NCI-H2107 treated with DMSO at 0.1 percent for 48 hours (cell line): ENCODE measurements around the gene CCDC71.

Source experiments
- DNase-seq: peaks from one replicate; lab custom pipeline; 2025; ENCODE audit not compliant: unreplicated experiment; lab: John Stamatoyannopoulos, UW

CCDC71 gene

DNA sequence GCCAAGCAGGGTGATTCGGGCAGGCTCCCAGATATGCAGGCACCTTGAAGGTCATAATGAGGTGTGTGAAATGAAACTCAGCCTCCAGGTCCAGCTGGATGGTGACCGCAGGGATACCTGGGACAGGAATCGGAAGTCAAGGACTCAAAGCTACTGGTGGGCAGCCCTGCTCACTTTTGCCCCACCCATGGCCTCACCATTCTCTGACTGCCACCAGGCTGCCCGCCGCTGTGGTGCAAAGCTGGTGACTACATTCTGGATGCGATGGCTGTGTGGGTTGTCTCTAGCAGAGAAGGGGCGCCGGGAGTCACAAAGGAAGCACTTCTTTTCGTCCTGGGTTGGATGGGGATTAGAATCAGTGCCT is 34.1 kb downstream of the CCDC71 start:
- DNase-seq = no peak

DNA sequence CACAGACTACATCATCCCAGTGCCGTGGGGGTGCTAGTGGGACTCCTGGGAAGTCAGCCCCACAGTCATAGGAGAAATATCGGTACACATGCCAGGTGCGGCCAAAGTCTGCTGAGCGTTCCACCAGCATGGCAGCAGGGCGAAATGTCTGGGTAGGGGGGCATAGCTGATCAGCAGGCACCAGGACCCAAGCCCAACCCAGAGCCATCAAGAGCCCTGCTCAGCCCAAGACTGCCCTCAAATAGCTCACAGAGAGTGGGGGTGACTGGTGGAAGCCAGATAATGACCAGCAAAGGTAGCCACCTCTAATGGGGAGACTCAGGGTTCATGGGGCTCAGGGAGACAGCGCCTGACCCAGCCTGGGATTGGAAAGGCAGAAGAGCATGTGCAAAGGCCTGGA is 34.6 kb downstream of the CCDC71 start:
- DNase-seq = no peak

DNA sequence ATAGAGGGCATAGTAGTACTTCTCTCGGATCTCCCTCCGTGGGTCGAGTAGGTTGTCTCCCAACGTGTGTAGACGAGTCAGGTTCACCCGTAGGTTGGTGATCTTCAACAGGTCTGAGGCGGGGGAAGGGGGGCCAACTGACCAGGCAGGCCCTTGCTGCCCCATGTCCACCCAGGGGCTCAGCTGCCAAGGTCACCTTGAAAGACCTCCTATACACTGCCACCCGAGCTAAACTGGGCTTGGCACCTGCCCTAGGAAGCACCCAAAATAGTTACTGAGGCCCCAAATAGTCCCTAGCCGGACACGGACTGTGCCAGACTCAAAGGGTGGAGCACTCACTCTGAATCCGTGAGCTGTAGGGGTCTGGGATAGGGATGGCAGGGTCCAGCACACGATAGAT is 35.1 kb downstream of the CCDC71 start:
- no peak for DNase-seq

DNA sequence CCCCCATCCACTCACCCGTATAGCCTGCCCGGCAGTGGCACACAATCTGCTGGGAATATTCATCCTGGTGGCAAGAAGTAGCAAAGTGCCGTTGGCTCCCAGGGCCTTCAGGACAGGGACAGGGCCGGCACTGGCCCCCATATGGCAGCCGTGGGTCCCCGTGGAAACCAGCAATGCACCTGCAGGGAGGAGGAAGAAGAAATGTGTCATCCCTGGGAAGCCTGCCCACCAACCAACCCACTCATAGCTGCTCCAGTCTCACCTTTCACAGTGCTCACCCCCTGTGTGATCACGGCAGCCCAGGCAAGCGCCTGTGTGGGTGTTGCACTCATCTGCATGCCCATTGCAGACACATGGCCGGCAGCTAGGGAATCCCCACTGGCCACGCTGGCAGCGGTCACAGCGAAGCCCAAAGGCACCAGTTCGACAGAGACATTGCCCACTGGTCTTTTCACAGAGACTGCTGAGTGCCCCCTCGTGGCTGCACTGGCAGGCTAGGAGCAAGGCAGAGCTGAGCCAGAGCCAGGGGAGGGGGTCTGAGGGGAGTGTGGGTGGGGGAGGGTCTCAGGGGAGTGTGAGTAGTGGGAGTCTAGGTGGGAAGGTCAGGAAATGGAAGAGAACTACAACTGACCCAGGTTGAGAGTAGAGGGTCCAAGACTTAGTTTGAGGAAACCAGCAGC is 41.0 kb downstream of the CCDC71 start:
- no peak for DNase-seq

DNA sequence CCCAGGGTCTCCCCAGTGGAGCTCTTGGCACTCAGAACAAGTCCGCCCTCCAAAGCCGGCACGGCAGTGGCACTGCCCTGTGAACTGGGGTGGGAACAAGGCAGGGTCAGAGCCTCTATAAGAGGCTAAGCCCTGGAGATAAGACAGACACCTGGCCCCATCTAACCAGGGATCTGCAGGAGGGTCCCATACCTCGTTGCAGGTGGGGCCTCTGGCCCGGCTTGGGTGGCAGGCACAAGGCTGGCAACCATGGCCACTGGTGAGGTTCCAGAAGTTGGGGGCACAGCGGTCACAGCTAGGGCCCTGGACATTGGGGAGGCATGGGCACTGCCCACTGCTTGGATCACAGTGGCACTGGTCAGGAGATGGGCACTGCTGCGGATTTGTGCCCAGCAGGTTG is 41.9 kb downstream of the CCDC71 start:
- no peak for DNase-seq

DNA sequence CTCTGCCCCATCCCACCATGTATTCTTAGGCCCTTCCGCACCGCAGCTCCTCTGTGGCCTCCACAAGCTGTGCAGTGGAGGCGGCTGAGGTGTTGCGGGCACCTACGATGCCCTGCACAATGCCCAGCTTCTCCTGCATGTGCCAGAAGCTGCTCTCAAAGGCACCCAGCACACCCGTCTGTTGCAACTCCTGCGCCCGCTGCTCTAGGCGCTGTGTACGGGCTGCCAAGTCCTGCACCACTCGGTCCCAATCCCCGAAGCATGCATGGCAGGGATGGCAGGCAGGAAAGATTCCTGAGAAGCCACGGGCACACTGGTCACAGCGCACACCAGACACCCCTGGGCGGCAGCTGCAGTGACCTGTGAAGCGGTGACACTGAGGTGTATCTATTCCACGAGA is 42.4 kb downstream of the CCDC71 start:
- no peak for DNase-seq

DNA sequence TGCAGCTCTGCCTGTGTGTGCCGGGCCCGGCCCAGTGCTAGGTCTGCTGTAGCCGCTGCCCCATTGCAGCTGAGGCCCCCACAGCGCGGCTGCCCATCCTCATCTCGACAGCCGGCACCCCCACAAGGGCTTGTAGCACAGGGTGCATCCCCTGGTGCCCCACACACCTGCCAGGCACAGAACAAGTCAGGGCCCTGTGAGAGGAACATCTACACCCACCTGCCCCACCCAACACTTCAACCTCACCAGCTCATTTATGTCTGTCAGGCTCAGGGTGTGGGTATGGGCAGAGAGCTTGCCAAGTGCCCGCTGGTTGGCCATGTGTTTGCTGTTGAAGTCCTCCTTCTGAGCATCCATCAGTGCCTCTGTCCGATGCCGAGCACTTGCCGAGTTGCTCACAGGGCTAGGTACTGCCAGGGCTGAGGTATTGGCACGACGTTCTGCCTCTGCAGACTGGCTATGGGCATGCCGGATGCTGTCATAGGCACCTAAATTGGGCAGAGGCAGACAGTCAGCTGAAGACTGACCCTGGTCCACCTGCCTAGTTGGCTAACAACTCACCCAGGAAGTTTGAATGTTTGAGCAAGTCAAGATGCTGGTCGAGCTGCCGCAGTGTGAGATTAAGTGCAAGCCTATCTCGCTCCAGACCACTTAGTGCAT is 43.1 kb downstream of the CCDC71 start:
- DNase-seq = no peak

DNA sequence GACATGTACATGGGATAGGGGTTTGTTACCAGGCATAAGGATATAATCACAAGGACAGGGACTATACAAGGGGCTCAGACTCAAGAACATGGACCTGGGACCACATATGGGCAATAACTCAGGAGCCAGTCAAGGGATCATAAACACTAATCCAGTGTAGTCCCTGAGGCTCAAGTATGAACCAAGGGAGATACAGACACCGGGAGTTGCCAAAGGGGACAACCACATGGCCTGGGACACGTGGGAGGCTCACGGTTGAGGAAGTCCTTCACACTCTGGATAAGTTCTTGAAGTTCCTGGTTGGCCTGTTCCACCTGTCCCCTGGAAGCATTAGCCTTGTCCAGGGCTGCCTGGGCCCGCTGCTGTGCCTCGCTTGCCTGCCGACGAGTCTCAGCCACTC is 43.7 kb downstream of the CCDC71 start:
- DNase-seq = no peak

DNA sequence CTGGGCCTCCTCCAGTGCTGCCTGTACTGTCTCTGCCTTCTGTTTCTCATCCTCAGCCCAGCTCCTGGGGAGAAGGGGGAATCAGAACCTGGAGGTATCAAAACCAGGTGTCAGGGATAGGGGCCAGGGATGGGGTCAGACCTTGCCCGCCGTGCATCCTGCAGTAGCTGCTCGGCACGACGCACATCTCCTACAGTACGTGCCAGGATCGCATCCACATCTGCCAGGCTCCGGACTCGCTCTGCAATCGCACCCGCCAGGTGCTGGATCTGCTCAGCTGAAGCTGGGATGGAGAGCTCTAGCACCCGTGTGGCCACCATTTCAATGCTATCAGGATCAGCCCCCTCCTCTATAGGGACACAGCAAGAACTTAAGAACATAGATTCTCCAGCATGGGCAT is 44.1 kb downstream of the CCDC71 start:
- no peak for DNase-seq

DNA sequence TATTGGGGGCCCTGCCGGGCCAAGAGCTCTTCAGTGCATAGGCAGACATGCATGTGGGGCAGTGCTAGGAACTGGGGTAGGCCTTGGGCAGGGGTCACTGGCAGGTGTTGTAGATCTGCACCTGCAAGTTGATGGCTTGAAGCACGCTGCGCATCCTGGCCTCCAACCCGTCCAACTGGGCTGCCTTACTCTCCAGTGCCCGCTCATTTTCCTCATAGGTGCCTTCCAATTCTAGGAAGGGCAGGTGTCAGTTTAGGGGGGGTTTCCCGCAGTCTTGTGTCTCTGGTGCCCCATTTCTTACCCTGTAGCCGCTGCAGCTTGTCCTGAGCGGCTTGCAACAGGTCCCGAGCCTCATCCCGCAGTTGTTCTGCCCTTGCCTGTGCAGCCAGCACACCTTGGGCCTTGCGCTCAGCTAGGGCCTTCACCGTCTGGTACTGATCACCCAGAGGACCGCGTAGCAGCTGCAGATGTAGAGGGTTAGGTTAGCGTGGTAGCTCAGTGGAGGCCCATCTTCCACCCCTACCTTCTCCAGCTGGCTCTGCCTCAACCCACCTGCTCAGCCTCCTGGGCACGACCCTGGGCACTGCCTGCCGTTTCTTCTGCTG is 44.9 kb downstream of the CCDC71 start:
- no peak for DNase-seq

DNA sequence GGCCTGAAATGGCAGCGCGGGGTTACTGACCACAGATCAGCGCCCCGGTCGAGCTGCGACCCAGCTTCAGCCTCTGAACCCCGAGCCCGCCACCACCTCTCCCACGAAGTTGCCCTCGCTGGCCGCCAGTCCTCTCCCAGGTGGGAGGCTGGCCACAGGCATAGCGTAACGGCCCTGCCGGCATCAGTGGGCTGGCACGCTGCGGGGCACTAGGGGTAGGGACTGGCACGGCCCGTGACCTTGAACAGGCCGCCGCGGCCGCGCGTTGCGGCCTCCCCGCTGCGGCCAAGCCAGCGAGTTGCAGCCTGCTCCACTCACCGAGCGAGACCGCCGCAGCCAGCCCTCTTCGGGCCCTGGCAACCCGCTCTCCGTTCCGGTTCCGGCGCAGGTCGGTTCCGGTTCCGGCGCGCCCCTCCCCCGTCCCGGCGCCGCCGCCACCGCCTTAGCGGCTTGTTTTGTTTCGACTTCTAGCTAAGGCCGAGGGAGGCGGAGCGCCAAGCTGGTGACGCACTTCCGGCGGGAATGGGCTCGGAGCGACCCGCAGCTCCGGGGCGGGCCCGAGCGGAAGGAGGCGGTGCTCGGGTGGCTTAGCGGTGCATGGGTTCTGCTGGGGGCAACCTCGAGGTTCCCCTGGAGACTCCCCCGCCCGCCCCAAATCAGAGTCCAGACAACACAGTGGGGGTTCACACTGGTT is 45.5 kb downstream of the CCDC71 start, which contains the start of gene USP19:
TSS of gene USP19 (minus strand) at position 386 of the 694 bp plus-strand sequence. CDS start 1,678 bp downstream, outside the sequence.
- peak; percentile 24 for DNase-seq

DNA sequence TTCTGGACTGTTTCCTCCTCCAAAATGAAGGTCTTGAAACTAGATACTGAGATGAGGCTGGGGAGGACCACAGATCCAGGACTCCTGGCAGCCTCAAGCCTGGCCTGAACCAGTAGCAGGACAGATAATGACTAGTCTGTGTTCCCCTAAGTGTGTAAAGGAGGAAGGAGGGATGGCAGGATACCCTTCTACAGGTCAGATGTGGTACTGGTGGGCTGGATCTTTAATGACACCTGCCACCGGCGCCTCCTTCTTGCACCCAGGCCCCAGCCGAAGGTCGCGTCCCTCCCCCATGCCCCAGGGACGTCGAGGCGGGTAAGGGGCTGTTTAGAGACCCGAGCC is 46.1 kb downstream of the CCDC71 start:
- no peak for DNase-seq

DNA sequence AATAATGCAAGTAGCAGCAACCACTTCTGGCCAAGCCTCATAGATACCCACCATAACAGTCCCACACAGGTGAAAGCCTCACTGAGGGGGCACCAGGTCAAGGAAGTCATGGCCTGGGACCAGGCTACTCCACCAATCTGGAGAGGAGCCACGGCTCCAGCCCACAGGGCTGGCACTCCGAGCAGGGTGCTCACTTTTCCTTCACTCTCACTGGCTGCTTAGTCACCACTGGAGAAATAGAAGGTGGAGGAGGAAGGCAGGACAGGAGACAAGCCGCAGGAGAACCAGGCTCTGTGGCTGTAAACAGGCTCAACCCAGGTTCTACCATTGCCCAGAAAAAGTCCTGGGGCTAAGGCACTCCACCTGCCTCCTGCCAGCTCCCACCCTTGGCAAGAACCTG is 46.7 kb downstream of the CCDC71 start:
- no peak for DNase-seq

DNA sequence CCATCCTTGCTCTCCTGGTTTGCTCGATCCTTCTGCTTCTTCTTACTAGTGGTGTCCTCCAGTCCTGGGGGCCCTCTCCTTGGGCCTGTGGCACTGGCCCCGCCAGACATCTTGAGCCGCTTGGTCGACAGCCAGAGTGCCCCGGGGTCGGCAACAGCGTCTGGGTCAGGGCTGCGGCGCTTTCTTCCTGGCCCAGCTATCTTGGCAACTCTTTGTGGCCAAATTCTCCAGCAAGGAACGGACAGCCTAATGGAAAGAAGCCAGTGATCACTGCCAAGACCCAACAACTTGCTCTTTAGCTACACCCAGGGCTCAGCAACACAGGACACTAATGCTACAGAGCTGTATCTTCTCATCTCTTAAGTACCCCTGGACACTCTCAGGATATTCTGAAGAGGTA is 47.1 kb downstream of the CCDC71 start:
- no peak for DNase-seq
